Upper lobe of left lung (tissue), 4 donors: ENCODE measurements around the gene TENT5C.

Source experiments
- EP300 ChIP-seq, 4 donors: sonication (generic); formaldehyde crosslinking; IDR thresholded peaks; one replicate each; pipeline ENCODE4 v1.5.1; 2017; ENCODE audit warnings: antibody characterized with exemption in 4 of 4, control low read depth in 2 of 4
- POLR2A ChIP-seq, 4 donors: fragments of 450-650 bp; IDR thresholded peaks; one replicate each; pipeline ENCODE4 v1.5.1; 2016 to 2017; ENCODE audit warnings: antibody characterized with exemption in 4 of 4, mild to moderate bottlenecking in 2 of 4
- TF ChIP-seq, protein P1 (sequence below), 6 experiments: fragments of 450-650 bp in 4 of 6; fragments of 200-600 bp in 2 of 6; sonication (generic) in 2 of 6; IDR thresholded peaks; one replicate each; pipeline ENCODE4 v1.5.1; 2016 to 2019; ENCODE audit warnings: antibody characterized with exemption in 6 of 6

DNA sequence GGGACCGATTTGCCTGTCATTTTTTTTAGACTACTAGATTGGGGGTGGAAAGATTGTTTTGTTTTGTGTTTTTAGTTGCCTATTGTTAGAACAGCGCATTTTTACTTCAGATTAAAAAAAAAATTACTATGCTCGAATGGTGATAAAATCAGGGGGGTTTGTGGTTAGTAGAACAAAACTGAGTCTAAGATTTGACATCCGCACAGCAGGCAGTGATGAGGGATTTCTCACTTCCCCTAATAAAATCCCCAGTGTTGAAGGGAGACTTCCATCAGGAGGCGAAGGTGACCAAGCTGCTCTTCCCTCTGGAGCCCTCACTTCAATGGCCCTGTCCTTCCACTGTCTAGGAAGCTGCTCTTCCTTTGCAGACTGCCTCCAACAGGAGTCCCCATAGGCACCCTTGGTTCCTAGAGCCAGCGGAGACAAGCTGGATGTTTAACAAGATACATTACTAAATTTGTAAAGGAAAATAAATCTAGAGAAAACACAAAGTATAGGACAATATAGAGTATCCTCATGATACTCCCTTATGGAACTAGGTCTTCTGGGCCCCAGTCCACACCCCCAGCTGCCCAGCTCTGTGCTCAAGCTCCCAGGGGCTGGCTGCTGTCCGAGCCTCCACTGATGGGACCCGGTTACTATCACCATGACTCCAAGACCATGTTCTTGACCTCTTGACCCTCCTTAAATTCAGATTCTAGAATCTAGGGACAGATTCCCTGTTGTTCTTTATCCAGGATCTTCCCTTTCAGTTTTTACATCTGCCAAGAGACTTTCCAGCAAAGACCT lies 31.0 kb downstream of the TENT5C start:
- TF ChIP-seq, protein P1, sequence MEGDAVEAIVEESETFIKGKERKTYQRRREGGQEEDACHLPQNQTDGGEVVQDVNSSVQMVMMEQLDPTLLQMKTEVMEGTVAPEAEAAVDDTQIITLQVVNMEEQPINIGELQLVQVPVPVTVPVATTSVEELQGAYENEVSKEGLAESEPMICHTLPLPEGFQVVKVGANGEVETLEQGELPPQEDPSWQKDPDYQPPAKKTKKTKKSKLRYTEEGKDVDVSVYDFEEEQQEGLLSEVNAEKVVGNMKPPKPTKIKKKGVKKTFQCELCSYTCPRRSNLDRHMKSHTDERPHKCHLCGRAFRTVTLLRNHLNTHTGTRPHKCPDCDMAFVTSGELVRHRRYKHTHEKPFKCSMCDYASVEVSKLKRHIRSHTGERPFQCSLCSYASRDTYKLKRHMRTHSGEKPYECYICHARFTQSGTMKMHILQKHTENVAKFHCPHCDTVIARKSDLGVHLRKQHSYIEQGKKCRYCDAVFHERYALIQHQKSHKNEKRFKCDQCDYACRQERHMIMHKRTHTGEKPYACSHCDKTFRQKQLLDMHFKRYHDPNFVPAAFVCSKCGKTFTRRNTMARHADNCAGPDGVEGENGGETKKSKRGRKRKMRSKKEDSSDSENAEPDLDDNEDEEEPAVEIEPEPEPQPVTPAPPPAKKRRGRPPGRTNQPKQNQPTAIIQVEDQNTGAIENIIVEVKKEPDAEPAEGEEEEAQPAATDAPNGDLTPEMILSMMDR (IDR thresholded peaks at IDR 0.05), result no peak
- TF ChIP-seq POLR2A (IDR thresholded peaks at IDR 0.05) (no peak), EP300 (IDR thresholded peaks at IDR 0.05) (no peak)
